ENCODE measurements around the gene PLIN3.

- TF ChIP-seq CTCF (conservative IDR thresholded peaks at IDR 0.05) (peak; percentile 88), EZH2 (IDR thresholded peaks at IDR 0.05; ENCODE audit: low read depth) (no peak)
Observed at GRCh38 chr19:4791183-4792018, 76.1 kb downstream of the PLIN3 start, which contains the start of gene FEM1A.
